Erythroblast (primary cell): ENCODE data around the gene ACACB.

Experiments
- DNase-seq, 2 experiments: peaks; one replicate each; lab custom pipeline; 2025; lab: John Stamatoyannopoulos, UW
- GATA1 ChIP-seq: IDR thresholded peaks from 2 replicates; pipeline ENCODE4 v1.6.1; 2011; ENCODE audit warnings: low read depth, mild to moderate bottlenecking, control low read depth, low read length, moderate library complexity
- POLR2A ChIP-seq: IDR thresholded peaks from 2 replicates; pipeline ENCODE4 v1.6.1; 2011; ENCODE audit warnings: mild to moderate bottlenecking, low read length

ACACB gene

GRCh38 chr12:109241936-109242335 lies 125.5 kb downstream of the ACACB start:
- DNase-seq = no peak
- TF ChIP-seq POLR2A = no peak

GRCh38 chr12:109244073-109244472 lies 127.7 kb downstream of the ACACB start:
- TF ChIP-seq POLR2A (no peak), GATA1 (no peak)
- DNase-seq = no peak

- no peak for TF ChIP-seq POLR2A
Measured at GRCh38 chr12:109246221-109246620, 129.8 kb downstream of the ACACB start.

GRCh38 chr12:109247831-109248654 lies 131.7 kb downstream of the ACACB start:
- DNase-seq = no peak
- TF ChIP-seq POLR2A = no peak
- no peak for TF ChIP-seq GATA1

More at GRCh38 chr12:109246221-109246620, 129.8 kb downstream of the ACACB start:
- no peak for DNase-seq

- no peak for TF ChIP-seq GATA1
- no peak for TF ChIP-seq POLR2A
- DNase-seq = no peak
Measured at GRCh38 chr12:109250523-109250922, 134.1 kb downstream of the ACACB start.

GRCh38 chr12:109252799-109253198 lies 136.4 kb downstream of the ACACB start:
- TF ChIP-seq POLR2A = no peak
- no peak for TF ChIP-seq GATA1
- no peak for DNase-seq

- DNase-seq = no peak
- TF ChIP-seq POLR2A = no peak
- no peak for TF ChIP-seq GATA1
Measured at GRCh38 chr12:109253913-109254544, 137.6 kb downstream of the ACACB start.

- TF ChIP-seq GATA1 (no peak), POLR2A (no peak)
- DNase-seq = peak in 1 of 2 experiments; percentile 8
Measured at GRCh38 chr12:109255377-109255776, 139.0 kb downstream of the ACACB start.

- no peak for TF ChIP-seq POLR2A
- TF ChIP-seq GATA1 = no peak
- DNase-seq = no peak
Measured at GRCh38 chr12:109256011-109256410, 139.6 kb downstream of the ACACB start.

- TF ChIP-seq POLR2A (no peak), GATA1 (no peak)
- no peak for DNase-seq
Measured at GRCh38 chr12:109258201-109258600, 141.8 kb downstream of the ACACB start.

- DNase-seq = no peak
- no peak for TF ChIP-seq POLR2A
- no peak for TF ChIP-seq GATA1
Measured at GRCh38 chr12:109258607-109259544, 142.5 kb downstream of the ACACB start.

GRCh38 chr12:109259545-109259895 lies 143.1 kb downstream of the ACACB start:
- TF ChIP-seq POLR2A = no peak
- no peak for TF ChIP-seq GATA1
- DNase-seq = no peak

- TF ChIP-seq POLR2A (no peak), GATA1 (no peak)
- DNase-seq = no peak
Measured at GRCh38 chr12:109261087-109261486, 144.7 kb downstream of the ACACB start.

GRCh38 chr12:109261939-109262338 lies 145.6 kb downstream of the ACACB start:
- no peak for DNase-seq
- no peak for TF ChIP-seq GATA1
- TF ChIP-seq POLR2A = no peak
